A673 (cell line): ENCODE measurements around the gene FITM2. TPM values are rescaled to one million over a fixed set of nuclear protein-coding genes. Genes with fewer than 3 reads are reported as not detected.
"Not testable (repeated sequence)": the region's sequence is repeated elsewhere in the genome, so short reads cannot be mapped to it uniquely, and the experiment has no call there.

Experiments
- BruUV-seq: library from RNA; stranded (reverse); fragments of 400-500 nt; replicated peaks from 2 replicates; lab custom pipeline; 2021; lab: Mats Ljungman, UMichigan
- CTCF ChIA-PET: fragments of 300-600 bp; sonication (Branson Sonifier 250); formaldehyde crosslinking; loops from one replicate; lab custom pipeline; 2022; ENCODE audit warnings: antibody characterized with exemption; lab: Charles Lee
- POLR2A ChIA-PET: fragments of 300-600 bp; sonication (Branson Sonifier 250); formaldehyde crosslinking; loops from one replicate; lab custom pipeline; 2022; ENCODE audit warnings: antibody characterized with exemption; ENCODE audit not compliant: low non-redundant PET; lab: Charles Lee
- DNase-seq: peaks from one replicate; pipeline ENCODE4 v3.0.0-alpha.2; 2015; ENCODE audit warnings: low spot score
- H3K27ac ChIP-seq: fragments of 200-600 bp; sonication (generic); 2 replicates; pipeline ENCODE4 v1.5.1; 2016; ENCODE audit warnings: mixed run types, low read depth, mild to moderate bottlenecking, mixed read lengths, antibody characterized with exemption, low read length; ENCODE audit not compliant: poor library complexity, severe bottlenecking
- H3K27me3 ChIP-seq: fragments of 200-600 bp; sonication (generic); replicated peaks from 2 replicates; pipeline ENCODE4 v1.6.1; 2017; ENCODE audit warnings: mixed run types, low read depth, mild to moderate bottlenecking, mixed read lengths, antibody characterized with exemption, low read length; ENCODE audit not compliant: insufficient read depth, poor library complexity
- H3K36me3 ChIP-seq: fragments of 200-600 bp; sonication (generic); 2 replicates; pipeline ENCODE4 v1.6.1; 2016; ENCODE audit warnings: mixed run types, mild to moderate bottlenecking, mixed read lengths, antibody characterized with exemption, low read length; ENCODE audit not compliant: insufficient read depth, poor library complexity, severe bottlenecking
- H3K4me1 ChIP-seq: fragments of 200-600 bp; sonication (generic); 2 replicates; pipeline ENCODE4 v1.6.1; 2017; ENCODE audit warnings: mixed run types, mild to moderate bottlenecking, mixed read lengths, antibody characterized with exemption, low read length; ENCODE audit not compliant: insufficient read depth, poor library complexity, severe bottlenecking
- H3K4me3 ChIP-seq: fragments of 200-600 bp; sonication (generic); 2 replicates; pipeline ENCODE4 v1.5.1; 2016; ENCODE audit warnings: low read depth, mixed run types, mild to moderate bottlenecking, mixed read lengths, low read length; ENCODE audit not compliant: poor library complexity, severe bottlenecking
- H3K9me3 ChIP-seq: fragments of 200-600 bp; sonication (generic); 2 replicates; pipeline ENCODE4 v1.6.1; 2016; ENCODE audit warnings: mixed run types, low read depth, mild to moderate bottlenecking, mixed read lengths, antibody characterized with exemption, low read length; ENCODE audit not compliant: poor library complexity, severe bottlenecking
- EZH2 ChIP-seq: fragments of 200-600 bp; sonication (generic); IDR thresholded peaks from 2 replicates; pipeline ENCODE4 v1.6.1; 2017; ENCODE audit warnings: borderline replicate concordance, low read depth, mild to moderate bottlenecking, mixed read lengths, antibody characterized with exemption, low read length; ENCODE audit not compliant: poor library complexity, severe bottlenecking
- intact Hi-C: fragments of 100-400 bp; cut with micrococcal nuclease; formaldehyde crosslinking; loops from one replicate; pipeline ENCODE4 v1.10.0; 2022; ENCODE audit not compliant: unreplicated experiment
- total RNA-seq: library from RNA; stranded (reverse); gene quantifications from 2 replicates; pipeline ENCODE4 v1.2.3, GENCODE V29; 2021
- TF ChIP-seq, protein P1 (sequence below): fragments of 300-800, 200-600 bp; sonication (generic); conservative IDR thresholded peaks from 2 replicates; pipeline ENCODE4 v1.5.1; 2017; ENCODE audit warnings: low read depth, mild to moderate bottlenecking, antibody characterized with exemption, low read length, moderate library complexity, mixed read lengths

Gene FITM2
- total RNA-seq, 1 experiment from 2014 or later: 5.7 TPM

- H3K9me3 ChIP-seq: no peaks in the 10 kb centered on the region
- H3K36me3 ChIP-seq: no peaks in the 10 kb centered on the region
- no peak for DNase-seq
- H3K4me3 ChIP-seq: no peak overlapping the region
- no TSS peak for BruUV-seq
- POLR2A ChIA-PET: no interaction called here
- CTCF ChIA-PET: no interaction called here
- H3K27ac ChIP-seq: no peak overlapping the region
- intact Hi-C loops: no loop called here
- no peaks in the 10 kb centered on the region for H3K4me1 ChIP-seq
- H3K27me3 ChIP-seq: no peaks in the 10 kb centered on the region
- TF ChIP-seq EZH2: no peak
- TF ChIP-seq, protein P1, sequence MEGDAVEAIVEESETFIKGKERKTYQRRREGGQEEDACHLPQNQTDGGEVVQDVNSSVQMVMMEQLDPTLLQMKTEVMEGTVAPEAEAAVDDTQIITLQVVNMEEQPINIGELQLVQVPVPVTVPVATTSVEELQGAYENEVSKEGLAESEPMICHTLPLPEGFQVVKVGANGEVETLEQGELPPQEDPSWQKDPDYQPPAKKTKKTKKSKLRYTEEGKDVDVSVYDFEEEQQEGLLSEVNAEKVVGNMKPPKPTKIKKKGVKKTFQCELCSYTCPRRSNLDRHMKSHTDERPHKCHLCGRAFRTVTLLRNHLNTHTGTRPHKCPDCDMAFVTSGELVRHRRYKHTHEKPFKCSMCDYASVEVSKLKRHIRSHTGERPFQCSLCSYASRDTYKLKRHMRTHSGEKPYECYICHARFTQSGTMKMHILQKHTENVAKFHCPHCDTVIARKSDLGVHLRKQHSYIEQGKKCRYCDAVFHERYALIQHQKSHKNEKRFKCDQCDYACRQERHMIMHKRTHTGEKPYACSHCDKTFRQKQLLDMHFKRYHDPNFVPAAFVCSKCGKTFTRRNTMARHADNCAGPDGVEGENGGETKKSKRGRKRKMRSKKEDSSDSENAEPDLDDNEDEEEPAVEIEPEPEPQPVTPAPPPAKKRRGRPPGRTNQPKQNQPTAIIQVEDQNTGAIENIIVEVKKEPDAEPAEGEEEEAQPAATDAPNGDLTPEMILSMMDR: no peak
These were observed 8.3 kb downstream of the FITM2 start for GRCh38 chr20:44302736-44303135.

- intact Hi-C loops: no loop called here
- no peak for TF ChIP-seq EZH2
- TF ChIP-seq, protein P1: no peak
- DNase-seq: no peak
- Histone ChIP-seq H3K4me3 (no peak overlapping the region), H3K27me3 (no peaks in the 10 kb centered on the region), H3K36me3 (no peaks in the 10 kb centered on the region), H3K9me3 (no peaks in the 10 kb centered on the region), H3K27ac (no peak overlapping the region), H3K4me1 (no peaks in the 10 kb centered on the region)
- CTCF ChIA-PET: no interaction called here
- no TSS peak for BruUV-seq
- POLR2A ChIA-PET: no interaction called here
These were observed 8.9 kb downstream of the FITM2 start for GRCh38 chr20:44302026-44302669.

DNA sequence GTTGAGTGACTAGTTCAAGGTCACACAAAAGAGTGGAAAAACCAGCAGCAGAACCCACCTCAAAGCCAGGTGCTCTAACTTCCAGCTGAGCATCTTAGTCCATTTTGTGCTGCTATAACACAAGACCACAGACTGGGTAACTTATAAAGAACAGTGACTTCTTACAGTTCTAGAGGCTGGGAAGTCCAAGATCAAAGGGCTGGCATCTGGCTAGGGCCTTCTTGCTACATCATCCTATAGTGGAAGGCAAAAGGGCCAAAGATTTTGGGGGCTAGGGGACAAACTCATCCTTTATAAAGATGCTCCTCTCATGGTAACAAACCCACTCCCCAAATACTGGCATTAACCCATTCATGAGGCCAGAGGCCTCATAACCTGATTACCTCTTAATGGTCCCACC is 9.7 kb downstream of the FITM2 start:
- Histone ChIP-seq H3K27ac (no peak overlapping the region), H3K4me3 (no peak overlapping the region), H3K36me3 (no peaks in the 10 kb centered on the region), H3K27me3 (no peaks in the 10 kb centered on the region), H3K9me3 (no peaks in the 10 kb centered on the region), H3K4me1 (no peaks in the 10 kb centered on the region)
- BruUV-seq: no TSS peak
- ChIA-PET POLR2A (no interaction called here), CTCF (no interaction called here)
- intact Hi-C loops: no loop called here
- no peak for DNase-seq
- TF ChIP-seq, protein P1: no peak
- TF ChIP-seq EZH2: no peak

DNA sequence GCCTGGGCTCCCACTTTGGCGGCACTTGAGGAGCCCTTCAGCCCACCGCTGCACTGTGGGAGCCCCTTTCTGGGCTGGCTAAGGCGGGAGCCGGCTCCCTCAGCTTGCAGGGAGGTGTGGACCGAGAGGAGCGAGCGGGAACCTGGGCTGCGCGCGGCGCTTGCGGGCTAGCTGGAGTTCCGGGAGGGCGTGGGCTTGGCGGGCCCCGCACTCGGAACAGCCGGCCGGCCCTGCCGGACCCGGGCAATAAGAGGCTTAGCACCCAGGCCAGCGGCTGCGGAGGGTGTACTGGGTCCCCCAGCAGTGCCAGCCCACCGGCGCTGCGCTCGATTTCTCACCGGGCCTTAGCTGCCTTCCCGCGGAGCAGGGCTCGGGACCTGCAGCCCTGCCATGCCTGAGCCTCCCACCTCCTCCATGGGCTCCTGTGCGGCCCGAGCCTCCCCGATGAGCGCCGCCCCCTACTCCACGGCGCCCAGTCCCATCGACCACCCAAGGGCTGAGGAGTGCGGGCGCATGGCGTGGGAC is 11.9 kb downstream of the FITM2 start:
- intact Hi-C loops, DNase-seq, H3K4me1 ChIP-seq, H3K27me3 ChIP-seq, POLR2A ChIA-PET, H3K9me3 ChIP-seq, H3K27ac ChIP-seq, H3K36me3 ChIP-seq, H3K4me3 ChIP-seq, CTCF ChIA-PET, BruUV-seq: not testable (repeated sequence)
